Lower lobe of right lung (tissue), 2 donors: ENCODE measurements around the gene SPATA7. TPM values are rescaled to one million over a fixed set of nuclear protein-coding genes. Genes with fewer than 3 reads are reported as not detected.

Experiments
- ATAC-seq, 2 donors: fragments of 200-7000 bp; cut with Tn5 transposase; one replicate each; pipeline ENCODE4 v1.9.1; 2020 to 2022; ENCODE audit warnings: mild to moderate bottlenecking in 2 of 2, moderate library complexity in 2 of 2
- DNase-seq: peaks from one replicate; pipeline ENCODE4 v3.0.0-alpha.2; 2020
- H3K27ac ChIP-seq: fragments of 200-600 bp; one replicate; pipeline ENCODE4 v1.8.0; 2022
- H3K27me3 ChIP-seq: fragments of 200-600 bp; one replicate; pipeline ENCODE4 v1.8.0; 2022; ENCODE audit warnings: low read depth
- H3K36me3 ChIP-seq: fragments of 200-600 bp; one replicate; pipeline ENCODE4 v1.8.0; 2022; ENCODE audit warnings: mild to moderate bottlenecking
- H3K4me1 ChIP-seq: fragments of 200-600 bp; one replicate; pipeline ENCODE4 v1.8.0; 2022
- H3K4me3 ChIP-seq: fragments of 200-600 bp; one replicate; pipeline ENCODE4 v1.8.0; 2022; ENCODE audit warnings: mild to moderate bottlenecking
- H3K9me3 ChIP-seq: fragments of 200-600 bp; one replicate; pipeline ENCODE4 v1.8.0; 2022
- CTCF ChIP-seq: fragments of 200-600 bp; IDR thresholded peaks from one replicate; pipeline ENCODE4 v1.8.0; 2022; ENCODE audit warnings: antibody characterized with exemption, mild to moderate bottlenecking
- intact Hi-C: fragments of 100-400 bp; cut with DNase I; formaldehyde crosslinking; loops from one replicate; pipeline ENCODE4 v1.11.0; 2022
- total RNA-seq: library from RNA; stranded (reverse); fragmentation: NEBNext Ultra II Directional; extraction: Animal tissue kit (Norgen Biotek cat#: 25700); gene quantifications from one replicate; pipeline ENCODE4 v1.2.1, GENCODE V29; 2021
- donor health status: DM: no; HTN: yes; CAD: no; lungs with severe emphysema.

The SPATA7 gene
- total RNA-seq, 1 donor from 2014 or later, result 12.4 TPM

DNA sequence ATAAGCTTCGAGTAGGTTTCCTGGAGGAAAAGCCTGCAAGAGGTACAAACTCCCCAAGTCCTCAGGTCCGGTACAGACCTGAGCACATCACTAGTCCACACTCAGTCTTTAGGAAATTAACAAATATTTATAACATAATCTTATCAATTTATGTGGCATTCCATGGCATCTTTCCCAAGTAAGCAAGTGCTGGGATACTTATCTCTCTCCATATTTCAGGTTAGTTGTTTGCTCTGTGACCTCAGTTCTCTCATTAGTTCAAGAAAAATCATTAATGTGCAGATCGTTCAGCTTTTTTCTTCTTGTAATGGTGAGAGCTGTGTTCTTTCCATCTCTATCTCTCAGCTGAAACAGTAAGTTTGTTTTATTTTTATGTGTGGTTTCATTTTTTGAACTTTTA is 34.7 kb downstream of the SPATA7 start:
- no peaks in the 10 kb centered on the region for H3K36me3 ChIP-seq
- no peaks in the 10 kb centered on the region for H3K27me3 ChIP-seq
- DNase-seq (no peak), ATAC-seq (no peak)
- H3K27ac ChIP-seq, result no peak overlapping the region
- peaks cover 8% of the 10 kb centered on the region for H3K9me3 ChIP-seq
- intact Hi-C loops, result no loop called here
- TF ChIP-seq CTCF, result no peak
- H3K4me1 ChIP-seq, result no peaks in the 10 kb centered on the region
- no peak overlapping the region for H3K4me3 ChIP-seq

DNA sequence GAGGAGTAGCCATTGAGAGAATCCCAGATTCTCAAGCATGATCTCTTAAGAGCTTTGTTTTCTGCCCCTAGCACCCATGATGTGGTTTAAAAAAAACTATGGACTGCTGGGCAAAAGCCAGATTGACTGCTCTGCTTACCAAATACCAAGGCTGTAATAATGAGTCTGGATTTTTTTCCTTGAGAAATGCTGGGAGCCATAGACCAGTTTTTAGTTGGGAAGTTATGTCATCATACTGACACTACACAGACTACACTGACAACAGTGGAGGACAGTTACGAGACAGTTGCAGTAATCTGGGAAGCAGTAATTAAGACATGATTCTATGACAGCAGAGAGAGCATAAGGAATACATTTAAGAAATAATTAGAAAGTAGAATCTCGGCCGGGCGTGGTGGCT is 35.8 kb downstream of the SPATA7 start:
- Histone ChIP-seq H3K4me3 (no peak overlapping the region), H3K27ac (no peak overlapping the region), H3K9me3 (peaks cover 8% of the 10 kb centered on the region), H3K27me3 (no peaks in the 10 kb centered on the region), H3K36me3 (peaks cover 1% of the 10 kb centered on the region), H3K4me1 (no peaks in the 10 kb centered on the region)
- TF ChIP-seq CTCF, result no peak
- no peak for ATAC-seq
- no peak for DNase-seq
- intact Hi-C loops, result no loop called here

GRCh38 chr14:88422047-88422446 is 36.6 kb downstream of the SPATA7 start:
- no peak for ATAC-seq
- Histone ChIP-seq H3K4me1 (no peaks in the 10 kb centered on the region), H3K27me3 (no peaks in the 10 kb centered on the region), H3K9me3 (peaks cover 8% of the 10 kb centered on the region), H3K27ac (no peak overlapping the region), H3K4me3 (no peak overlapping the region), H3K36me3 (peaks cover 6% of the 10 kb centered on the region)
- DNase-seq, result no peak
- intact Hi-C loops, result no loop called here
- TF ChIP-seq CTCF, result no peak

GRCh38 chr14:88422919-88423650 is 37.6 kb downstream of the SPATA7 start:
- ATAC-seq (no peak), DNase-seq (no peak)
- Histone ChIP-seq H3K27me3 (no peaks in the 10 kb centered on the region), H3K27ac (no peak overlapping the region), H3K4me3 (no peak overlapping the region), H3K36me3 (peaks cover 6% of the 10 kb centered on the region), H3K4me1 (no peaks in the 10 kb centered on the region), H3K9me3 (peaks cover 4% of the 10 kb centered on the region)
- intact Hi-C loops, result no loop called here
- TF ChIP-seq CTCF, result no peak

GRCh38 chr14:88424573-88424972 is 39.1 kb downstream of the SPATA7 start:
- no peaks in the 10 kb centered on the region for H3K9me3 ChIP-seq
- no peak for TF ChIP-seq CTCF
- ATAC-seq, result no peak
- H3K4me3 ChIP-seq, result no peak overlapping the region
- H3K27ac ChIP-seq, result no peak overlapping the region
- H3K4me1 ChIP-seq, result no peaks in the 10 kb centered on the region
- no peaks in the 10 kb centered on the region for H3K27me3 ChIP-seq
- intact Hi-C loops, result no loop called here
- no peak for DNase-seq
- H3K36me3 ChIP-seq, result peaks cover 6% of the 10 kb centered on the region
